Karpas-422 (cell line): ENCODE measurements around the gene PPP3CB. TPM values are rescaled to one million over a fixed set of nuclear protein-coding genes. Genes with fewer than 3 reads are reported as not detected.
A peak's percentile ranks its signal among the peaks of the same experiment; 100 is the strongest.

ENCODE experiments used
- DNase-seq: peaks from one replicate; pipeline ENCODE4 v3.0.0-alpha.2; 2015
- H2AFZ ChIP-seq: fragments of 200-600 bp; sonication (generic); 2 replicates; pipeline ENCODE4 v1.6.1; 2014; ENCODE audit warnings: antibody characterized with exemption, low read length, mixed read lengths
- H3K27ac ChIP-seq: fragments of 200-600 bp; sonication (generic); 2 replicates; pipeline ENCODE4 v1.5.1; 2014; ENCODE audit warnings: mild to moderate bottlenecking, low read length, moderate library complexity
- H3K27me3 ChIP-seq: fragments of 200-600 bp; sonication (generic); 2 replicates; pipeline ENCODE4 v1.6.1; 2014; ENCODE audit warnings: low read length, mixed read lengths
- H3K36me3 ChIP-seq: fragments of 200-600 bp; sonication (generic); 2 replicates; pipeline ENCODE4 v1.6.1; 2014; ENCODE audit warnings: low read length, mixed read lengths; ENCODE audit not compliant: insufficient read depth
- H3K4me1 ChIP-seq: fragments of 200-600 bp; sonication (generic); 2 replicates; pipeline ENCODE4 v1.6.1; 2014; ENCODE audit warnings: mild to moderate bottlenecking, low read length, mixed read lengths
- H3K4me2 ChIP-seq: fragments of 200-600 bp; sonication (generic); 2 replicates; pipeline ENCODE4 v1.6.1; 2014; ENCODE audit warnings: low read length, low read depth, mild to moderate bottlenecking; ENCODE audit not compliant: poor library complexity, severe bottlenecking
- H3K4me3 ChIP-seq: fragments of 200-600 bp; sonication (generic); 2 replicates; pipeline ENCODE4 v1.5.1; 2014; ENCODE audit warnings: mild to moderate bottlenecking, antibody characterized with exemption, low read length, mixed read lengths
- H3K79me2 ChIP-seq: fragments of 200-600 bp; sonication (generic); 2 replicates; pipeline ENCODE4 v1.6.1; 2014; ENCODE audit warnings: mild to moderate bottlenecking, low read length, mixed read lengths
- H3K9ac ChIP-seq: fragments of 200-600 bp; sonication (generic); 2 replicates; pipeline ENCODE4 v1.6.0; 2014; ENCODE audit warnings: low read length
- H3K9me2 ChIP-seq: fragments of 200-600 bp; sonication (generic), shearing (Covaris generic); replicated peaks from 2 replicates; pipeline ENCODE4 v1.6.0; 2014; ENCODE audit warnings: mild to moderate bottlenecking, low read length, moderate library complexity; ENCODE audit not compliant: insufficient read depth
- H3K9me3 ChIP-seq: fragments of 300-700, 200-600 bp; sonication (generic); 2 replicates; pipeline ENCODE4 v1.6.1; 2014; ENCODE audit warnings: low read length, mixed read lengths
- H4K20me1 ChIP-seq: fragments of 200-600 bp; sonication (generic); 2 replicates; pipeline ENCODE4 v1.6.1; 2014; ENCODE audit warnings: mild to moderate bottlenecking, antibody characterized with exemption, low read length, low read depth; ENCODE audit not compliant: insufficient read depth
- total RNA-seq: library from RNA; depleted of rRNA; stranded (reverse); fragments of >200 nt; shearing (Covaris generic); gene quantifications from 2 replicates; pipeline ENCODE4 v1.2.3, GENCODE V29; 2014; ENCODE audit warnings: low replicate concordance

PPP3CB gene
- total RNA-seq, 1 experiment from 2014 or later: 51.0 TPM

- Histone ChIP-seq H3K27ac (no peak overlapping the region), H3K4me1 (no peaks in the 10 kb centered on the region), H3K4me3 (no peak overlapping the region), H3K4me2 (no peak overlapping the region), H3K9me3 (no peaks in the 10 kb centered on the region), H3K36me3 (peaks cover 30% of the 10 kb centered on the region; the same call in 1 of the 2 replicates), H2AFZ (no peak overlapping the region), H4K20me1 (no peaks in the 10 kb centered on the region), H3K9me2 (no peaks in the 10 kb centered on the region), H3K27me3 (no peaks in the 10 kb centered on the region), H3K9ac (no peak overlapping the region), H3K79me2 (no peaks in the 10 kb centered on the region)
- DNase-seq: no peak
Measured at GRCh38 chr10:73424478-73424877, 71.3 kb downstream of the PPP3CB start.

DNA sequence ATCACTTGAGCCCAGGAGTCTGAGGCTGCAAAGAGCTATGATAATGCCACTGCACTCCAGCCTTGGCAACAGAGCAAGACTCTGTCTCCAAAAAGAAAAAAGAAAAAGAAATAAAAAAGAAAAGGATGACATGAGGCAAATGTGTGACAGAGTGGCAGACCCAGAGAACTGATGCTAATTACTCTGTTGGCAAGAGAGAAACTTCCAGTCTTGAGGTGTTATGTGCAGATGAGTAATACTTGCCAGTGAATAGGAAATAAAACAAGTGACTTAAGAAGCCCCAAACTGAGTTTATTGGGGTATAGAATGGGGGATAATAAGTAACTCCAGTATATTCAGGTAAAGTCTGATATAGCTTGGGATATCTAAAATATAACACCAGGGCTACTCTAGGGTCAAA, 72.5 kb downstream of the PPP3CB start:
- Histone ChIP-seq H3K4me3 (no peak overlapping the region), H2AFZ (no peak overlapping the region), H3K27ac (no peak overlapping the region), H3K9me2 (no peaks in the 10 kb centered on the region), H3K36me3 (peaks cover 30% of the 10 kb centered on the region; the same call in 1 of the 2 replicates), H3K9me3 (no peaks in the 10 kb centered on the region), H3K27me3 (no peaks in the 10 kb centered on the region), H3K4me2 (no peak overlapping the region), H3K4me1 (no peaks in the 10 kb centered on the region), H4K20me1 (no peaks in the 10 kb centered on the region), H3K79me2 (no peaks in the 10 kb centered on the region), H3K9ac (no peak overlapping the region)
- no peak for DNase-seq

DNA sequence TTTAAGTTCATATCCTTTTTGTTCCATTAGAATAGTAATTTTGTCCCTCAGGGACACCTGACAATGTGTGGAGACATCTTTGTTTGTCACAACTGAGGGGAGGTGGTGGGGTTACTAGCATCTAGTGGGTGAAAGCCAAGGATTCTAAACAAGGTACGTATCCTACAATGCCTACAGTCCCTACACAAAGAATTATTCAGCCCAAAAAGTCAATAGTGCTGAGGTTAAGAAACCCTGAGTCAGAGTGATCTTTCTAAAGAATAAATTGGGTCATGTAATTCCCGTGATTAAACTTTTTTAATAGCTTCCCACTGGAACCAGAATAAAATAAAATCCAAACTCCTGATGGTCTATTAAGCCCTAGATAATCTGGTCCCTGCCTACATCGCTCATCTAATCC, 79.3 kb downstream of the PPP3CB start:
- H3K9me2 ChIP-seq: no peaks in the 10 kb centered on the region
- H3K4me3 ChIP-seq: no peak overlapping the region
- no peak overlapping the region for H3K4me2 ChIP-seq
- no peak overlapping the region for H2AFZ ChIP-seq
- H3K4me1 ChIP-seq: peaks cover 19% of the 10 kb centered on the region
- DNase-seq: no peak
- H3K79me2 ChIP-seq: peaks cover 22% of the 10 kb centered on the region
- H4K20me1 ChIP-seq: no peaks in the 10 kb centered on the region
- H3K9me3 ChIP-seq: no peaks in the 10 kb centered on the region
- H3K36me3 ChIP-seq: no peaks in the 10 kb centered on the region
- H3K27me3 ChIP-seq: no peaks in the 10 kb centered on the region
- no peak overlapping the region for H3K27ac ChIP-seq
- H3K9ac ChIP-seq: no peak overlapping the region

DNA sequence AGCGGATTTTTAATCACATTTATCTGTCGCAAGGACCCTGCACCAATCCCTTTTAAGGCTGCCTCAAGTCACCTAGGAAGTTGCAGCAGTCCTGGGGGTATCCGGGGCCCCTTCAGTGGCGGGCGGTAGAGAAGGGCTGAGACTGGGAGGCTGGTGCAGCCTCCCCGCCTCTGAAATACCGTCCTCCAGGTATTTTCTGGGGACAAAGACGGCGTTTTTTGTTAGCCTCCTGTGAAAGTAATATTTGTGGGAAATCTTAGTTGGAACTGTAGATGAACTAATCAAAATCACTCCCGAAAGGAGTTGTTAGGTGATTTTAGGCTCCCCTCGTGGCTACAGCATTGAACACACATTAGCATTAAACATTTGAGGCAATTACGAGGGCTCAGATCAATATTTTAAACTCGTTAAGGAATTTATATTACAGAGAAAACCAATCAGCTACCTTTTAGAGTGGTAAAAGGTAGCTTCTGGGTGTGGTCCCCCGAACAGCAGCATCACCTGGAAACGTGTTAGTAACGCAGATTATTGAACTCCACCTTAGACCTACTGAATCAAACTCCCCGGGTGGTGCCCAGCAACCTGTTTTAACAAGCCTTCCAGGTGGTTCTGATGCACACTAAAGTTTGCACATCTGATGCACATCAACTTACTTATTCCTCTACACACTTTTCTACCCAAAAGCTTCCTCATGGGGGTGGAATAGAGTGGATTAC, 81.4 kb downstream of the PPP3CB start:
- peak; percentile 59 for DNase-seq
- Histone ChIP-seq H4K20me1 (no peaks in the 10 kb centered on the region), H3K4me1 (peaks cover 31% of the 10 kb centered on the region), H3K9me3 (no peaks in the 10 kb centered on the region), H3K9me2 (no peaks in the 10 kb centered on the region), H3K4me3 (peak overlapping the region; percentile 83), H3K4me2 (peak overlapping the region; percentile 79), H2AFZ (peak overlapping the region; percentile 82; the same call in 1 of the 2 replicates), H3K9ac (peak overlapping the region; percentile 72), H3K27ac (peak overlapping the region; percentile 28; the same call in 1 of the 2 replicates), H3K36me3 (no peaks in the 10 kb centered on the region; the same call in 1 of the 2 replicates), H3K79me2 (peaks cover 44% of the 10 kb centered on the region), H3K27me3 (no peaks in the 10 kb centered on the region)

GRCh38 chr10:73413528-73414229, 82.1 kb downstream of the PPP3CB start, which contains the start of gene ANXA7:
Gene ANXA7 (minus strand): TSS chr10:73414058. CDS start chr10:73400856, 13,202 bp downstream.
- Histone ChIP-seq H3K36me3 (no peaks in the 10 kb centered on the region; the same call in 1 of the 2 replicates), H3K4me2 (peak within 1 kb of the TSS; percentile 79), H3K9me2 (no peaks in the 10 kb centered on the region), H3K4me3 (peak within 1 kb of the TSS; percentile 83), H2AFZ (peak within 1 kb of the TSS; percentile 82; the same call in 1 of the 2 replicates), H3K27me3 (no peaks in the 10 kb centered on the region), H3K9ac (peak within 1 kb of the TSS; percentile 87), H4K20me1 (peaks cover 4% of the 10 kb centered on the region; the same call in 1 of the 2 replicates), H3K27ac (peak within 1 kb of the TSS; percentile 69), H3K4me1 (peaks cover 38% of the 10 kb centered on the region), H3K9me3 (no peaks in the 10 kb centered on the region), H3K79me2 (peaks cover 51% of the 10 kb centered on the region)
- peak; percentile 96 for DNase-seq

GRCh38 chr10:73413108-73413527, 82.7 kb downstream of the PPP3CB start:
- peak overlapping the region; percentile 69 for H3K27ac ChIP-seq
- H4K20me1 ChIP-seq: peaks cover 5% of the 10 kb centered on the region; the same call in 1 of the 2 replicates
- no peaks in the 10 kb centered on the region for H3K9me3 ChIP-seq
- H3K79me2 ChIP-seq: peaks cover 57% of the 10 kb centered on the region
- peak; percentile 83 for DNase-seq
- H3K9ac ChIP-seq: peak overlapping the region; percentile 87
- H3K36me3 ChIP-seq: no peaks in the 10 kb centered on the region; the same call in 1 of the 2 replicates
- no peaks in the 10 kb centered on the region for H3K27me3 ChIP-seq
- peaks cover 42% of the 10 kb centered on the region for H3K4me1 ChIP-seq
- peak overlapping the region; percentile 79 for H3K4me2 ChIP-seq
- peak overlapping the region; percentile 83 for H3K4me3 ChIP-seq
- H3K9me2 ChIP-seq: no peaks in the 10 kb centered on the region
- no peak overlapping the region for H2AFZ ChIP-seq

DNA sequence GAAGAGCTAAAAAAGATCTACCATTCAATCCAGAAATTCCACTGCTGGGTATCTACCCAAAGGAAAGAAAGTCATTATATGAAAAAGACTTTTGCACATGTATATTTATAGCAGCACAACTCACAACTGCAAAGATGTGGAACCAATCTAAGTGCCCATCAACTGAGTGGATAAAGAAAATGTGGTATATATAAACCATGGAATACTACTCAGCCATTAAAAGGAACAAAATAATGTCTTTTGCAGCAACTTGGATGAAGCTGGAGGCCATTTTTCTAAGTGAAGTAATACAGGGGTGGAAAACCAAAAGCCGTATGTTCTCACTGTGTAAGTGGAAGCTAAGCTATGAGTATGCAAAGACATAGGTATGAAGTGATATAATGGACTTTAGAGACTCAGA, 84.9 kb downstream of the PPP3CB start:
- H3K27me3 ChIP-seq: no peaks in the 10 kb centered on the region
- DNase-seq: no peak
- no peak overlapping the region for H3K27ac ChIP-seq
- H3K9ac ChIP-seq: no peak overlapping the region
- no peak overlapping the region for H2AFZ ChIP-seq
- H3K4me1 ChIP-seq: peaks cover 65% of the 10 kb centered on the region
- H3K4me2 ChIP-seq: no peak overlapping the region
- no peak overlapping the region for H3K4me3 ChIP-seq
- peaks cover 5% of the 10 kb centered on the region; the same call in 1 of the 2 replicates for H4K20me1 ChIP-seq
- peaks cover 79% of the 10 kb centered on the region for H3K79me2 ChIP-seq
- no peaks in the 10 kb centered on the region; the same call in 1 of the 2 replicates for H3K36me3 ChIP-seq
- H3K9me3 ChIP-seq: no peaks in the 10 kb centered on the region
- no peaks in the 10 kb centered on the region for H3K9me2 ChIP-seq

DNA sequence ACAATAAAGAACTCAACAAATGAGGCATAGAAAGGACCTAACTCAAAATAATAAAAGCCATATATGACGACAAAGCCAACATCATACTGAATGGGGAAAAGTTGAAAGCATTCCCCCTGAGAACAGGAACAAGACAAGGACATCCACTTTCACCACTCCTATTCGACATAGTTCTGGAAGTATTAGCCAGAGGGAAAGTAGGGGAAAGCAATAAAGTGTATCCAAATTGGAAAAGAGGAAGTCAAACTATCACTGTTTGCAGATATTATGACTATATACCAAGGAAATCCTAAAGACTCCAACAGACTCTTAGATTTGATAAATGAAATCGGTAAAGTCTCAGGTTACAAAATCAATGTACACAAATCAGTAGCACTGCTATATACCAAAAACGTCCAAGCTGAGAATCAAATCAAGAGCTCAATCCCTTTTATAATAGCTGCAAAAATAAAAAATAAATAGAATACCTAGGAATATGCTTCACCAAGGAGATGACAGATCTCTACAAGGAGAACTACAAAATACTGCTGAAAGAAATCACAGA, 86.8 kb downstream of the PPP3CB start:
- Histone ChIP-seq H3K9ac (no peak overlapping the region), H3K4me1 (peaks cover 71% of the 10 kb centered on the region), H3K4me2 (no peak overlapping the region), H3K9me3 (no peaks in the 10 kb centered on the region), H4K20me1 (peaks cover 5% of the 10 kb centered on the region; the same call in 1 of the 2 replicates), H3K36me3 (no peaks in the 10 kb centered on the region; the same call in 1 of the 2 replicates), H3K79me2 (peaks cover 98% of the 10 kb centered on the region), H3K27me3 (no peaks in the 10 kb centered on the region), H3K4me3 (no peak overlapping the region), H3K9me2 (no peaks in the 10 kb centered on the region), H2AFZ (no peak overlapping the region), H3K27ac (no peak overlapping the region; the same call in 1 of the 2 replicates)
- no peak for DNase-seq
